ENCODE results near the gene ESRP2.

The ESRP2 gene

DNA sequence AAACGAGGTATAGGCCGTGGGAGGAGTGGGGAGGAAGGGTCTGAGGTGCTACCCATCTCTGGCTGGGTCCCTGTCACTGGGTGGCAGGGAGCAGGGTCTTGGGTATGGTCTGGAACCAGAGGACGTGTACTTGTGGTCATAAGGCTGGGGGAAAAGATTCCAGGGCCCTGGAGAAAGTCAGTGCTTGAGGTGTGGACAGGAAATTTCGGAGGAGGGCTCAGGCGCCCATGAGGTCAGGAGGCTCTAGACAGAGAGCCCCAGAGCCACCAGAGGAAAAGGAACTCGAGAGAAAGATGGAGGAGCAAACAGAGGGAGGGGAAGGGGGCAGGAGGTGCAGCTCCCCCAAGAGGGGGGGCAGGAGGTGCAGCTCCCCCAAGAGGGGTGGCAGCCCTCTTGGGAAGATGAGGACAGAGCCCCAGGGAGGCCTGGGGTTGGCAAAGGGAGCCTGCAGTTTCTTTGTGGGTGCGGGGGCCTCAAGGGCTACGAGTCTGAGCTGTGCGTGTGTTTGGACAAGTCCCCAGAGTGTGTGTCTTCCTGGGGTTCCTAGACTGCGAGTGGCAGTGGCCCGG, 27.7 kb upstream of the ESRP2 start:
- no peak for DNase-seq

DNA sequence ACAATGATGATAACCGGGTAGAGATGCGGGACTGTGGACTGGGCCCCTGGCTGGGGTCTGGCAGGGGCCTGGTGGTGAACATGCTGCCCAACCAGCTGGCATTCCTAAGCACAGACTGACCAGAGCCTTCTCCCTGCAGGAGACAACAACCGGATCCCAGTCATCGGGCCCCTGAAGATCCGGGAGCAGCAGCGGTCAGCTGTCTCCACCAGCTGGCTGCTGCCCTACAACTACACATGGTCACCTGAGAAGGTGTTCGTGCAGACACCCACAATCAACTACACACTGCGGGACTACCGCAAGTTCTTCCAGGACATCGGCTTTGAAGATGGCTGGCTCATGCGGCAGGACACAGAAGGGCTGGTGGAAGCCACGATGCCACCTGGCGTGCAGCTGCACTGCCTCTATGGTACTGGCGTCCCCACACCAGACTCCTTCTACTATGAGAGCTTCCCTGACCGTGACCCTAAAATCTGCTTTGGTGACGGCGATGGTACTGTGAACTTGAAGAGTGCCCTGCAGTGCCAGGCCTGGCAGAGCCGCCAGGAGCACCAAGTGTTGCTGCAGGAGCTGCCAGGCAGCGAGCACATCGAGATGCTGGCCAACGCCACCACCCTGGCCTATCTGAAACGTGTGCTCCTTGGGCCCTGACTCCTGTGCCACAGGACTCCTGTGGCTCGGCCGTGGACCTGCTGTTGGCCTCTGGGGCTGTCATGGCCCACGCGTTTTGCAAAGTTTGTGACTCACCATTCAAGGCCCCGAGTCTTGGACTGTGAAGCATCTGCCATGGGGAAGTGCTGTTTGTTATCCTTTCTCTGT, 23.3 kb upstream of the ESRP2 start:
- no peak for DNase-seq

DNA sequence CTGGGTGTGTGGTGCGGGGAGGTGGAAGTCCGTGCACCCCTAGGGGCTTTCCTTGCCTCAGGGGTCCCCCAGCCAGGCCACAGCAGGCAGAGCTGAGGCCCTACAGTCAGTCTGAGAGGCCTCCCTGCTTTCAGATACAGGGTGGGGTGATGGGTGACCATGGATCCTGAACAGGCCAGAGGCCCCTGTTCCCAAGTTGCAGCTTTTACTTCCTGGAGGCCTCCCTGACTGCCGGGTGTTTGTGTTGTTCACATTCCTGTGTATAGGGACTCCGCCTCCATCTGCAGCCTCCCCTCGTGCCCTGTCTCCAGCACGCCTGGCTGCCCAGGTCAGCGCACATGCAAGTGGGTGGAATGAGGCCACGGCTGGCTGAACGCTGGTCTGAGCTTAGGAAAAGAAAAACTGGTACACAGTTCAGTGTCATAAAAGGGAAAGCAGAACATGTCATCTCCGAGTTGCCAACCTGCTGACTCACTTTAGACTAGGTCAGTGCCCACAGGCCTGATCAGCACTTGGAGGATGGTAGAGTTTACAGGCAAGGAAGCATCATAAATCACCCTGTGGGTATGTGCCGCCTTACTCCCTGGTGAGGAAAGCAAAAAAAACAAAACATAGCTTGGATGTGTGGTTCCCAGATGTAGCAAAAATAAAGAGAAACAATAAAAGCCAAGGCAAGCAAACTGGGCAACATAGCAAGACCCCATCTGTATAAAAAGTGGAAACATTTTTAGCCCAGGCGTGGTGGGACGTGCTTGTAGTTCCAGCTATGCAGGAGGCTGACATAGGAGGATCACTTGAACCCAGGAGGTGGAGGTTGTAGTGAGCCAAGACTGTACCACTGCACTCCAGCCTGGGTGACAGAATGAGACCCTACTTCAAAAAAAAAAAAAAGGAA, 22.2 kb upstream of the ESRP2 start:
- no peak for DNase-seq

DNA sequence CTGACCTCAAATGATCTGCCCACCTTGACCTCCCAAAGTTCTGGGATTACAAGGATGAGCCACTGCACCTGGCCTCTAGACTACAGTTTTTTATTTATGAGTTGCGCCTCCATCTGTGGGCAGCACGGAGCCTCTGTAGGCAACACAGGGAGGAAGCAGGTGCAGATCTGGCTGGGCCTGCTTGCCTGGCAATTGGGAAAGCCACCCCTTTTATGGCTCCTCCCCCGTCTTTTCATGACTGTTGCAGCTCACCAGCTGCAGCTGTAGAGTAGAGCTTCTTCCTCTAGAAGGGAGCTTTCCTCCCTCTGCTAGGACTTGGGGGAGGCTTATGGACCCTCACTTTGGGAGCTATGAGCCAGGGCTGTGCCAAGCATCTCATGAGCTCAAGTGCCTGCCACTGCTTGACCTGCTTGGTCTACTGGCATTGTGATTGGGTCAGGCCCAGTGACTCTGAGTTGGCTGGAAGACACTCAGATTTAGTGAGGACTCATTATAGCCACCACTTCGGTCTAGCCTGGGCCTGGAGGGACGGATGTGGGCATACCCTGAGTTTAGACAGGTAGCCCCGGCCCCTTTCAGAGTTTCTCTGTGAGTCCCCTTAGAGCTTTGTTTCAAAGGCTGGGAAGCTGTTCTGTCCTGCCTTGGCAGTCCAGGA, 21.5 kb upstream of the ESRP2 start:
- no peak for DNase-seq

DNA sequence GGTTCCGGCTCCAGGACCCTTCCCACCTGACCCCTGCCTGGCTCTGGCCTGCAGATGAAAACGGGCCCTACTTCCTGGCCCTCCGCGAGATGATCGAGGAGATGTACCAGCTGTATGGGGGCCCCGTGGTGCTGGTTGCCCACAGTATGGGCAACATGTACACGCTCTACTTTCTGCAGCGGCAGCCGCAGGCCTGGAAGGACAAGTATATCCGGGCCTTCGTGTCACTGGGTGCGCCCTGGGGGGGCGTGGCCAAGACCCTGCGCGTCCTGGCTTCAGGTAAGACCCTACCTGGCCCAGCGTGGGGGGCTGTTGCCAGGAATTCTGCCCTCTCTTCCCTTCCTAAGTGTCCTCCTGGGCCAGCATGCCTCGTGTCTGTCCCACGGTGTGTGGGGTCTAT, 19.8 kb upstream of the ESRP2 start:
- DNase-seq = no peak

DNA sequence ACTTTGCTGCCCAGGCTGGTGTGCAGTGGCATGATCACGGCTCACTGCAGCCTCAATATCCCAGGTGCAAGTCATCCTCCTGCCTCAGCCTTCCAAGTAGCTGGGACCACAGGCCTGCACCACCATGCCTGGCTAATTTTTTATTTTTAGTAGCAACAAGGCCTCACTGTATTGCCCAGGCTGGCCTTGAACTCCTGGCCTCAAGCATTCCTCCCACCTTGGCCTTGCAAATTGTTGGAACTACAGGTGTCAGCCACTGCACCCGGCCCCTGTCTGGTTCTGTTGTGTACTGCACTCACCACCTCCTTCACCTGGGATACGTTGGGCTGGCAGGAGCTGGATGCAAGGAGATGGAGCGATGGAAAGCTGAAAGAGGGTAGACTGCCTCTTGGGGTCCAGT, 17.8 kb upstream of the ESRP2 start:
- no peak for DNase-seq

DNA sequence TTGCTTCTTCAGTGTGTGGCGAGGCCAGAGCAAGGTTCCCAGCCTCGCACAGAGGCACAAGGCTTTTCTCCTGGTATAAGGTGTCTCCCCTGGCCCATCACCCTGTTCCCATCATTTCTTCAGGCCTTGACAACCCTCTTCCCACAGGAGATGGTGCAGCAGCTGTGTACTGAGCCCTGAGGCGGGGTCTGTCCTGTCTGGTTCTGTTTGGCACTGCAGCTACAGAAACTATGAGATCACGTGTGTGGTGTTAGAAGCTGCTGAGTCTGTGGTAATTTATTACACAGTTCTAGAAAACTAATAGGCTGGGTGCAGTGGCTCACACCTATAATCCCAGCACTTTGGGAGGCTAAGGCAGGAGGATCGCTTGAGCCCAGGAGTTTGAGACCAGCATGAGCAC, 16.5 kb upstream of the ESRP2 start:
- no peak for DNase-seq

DNA sequence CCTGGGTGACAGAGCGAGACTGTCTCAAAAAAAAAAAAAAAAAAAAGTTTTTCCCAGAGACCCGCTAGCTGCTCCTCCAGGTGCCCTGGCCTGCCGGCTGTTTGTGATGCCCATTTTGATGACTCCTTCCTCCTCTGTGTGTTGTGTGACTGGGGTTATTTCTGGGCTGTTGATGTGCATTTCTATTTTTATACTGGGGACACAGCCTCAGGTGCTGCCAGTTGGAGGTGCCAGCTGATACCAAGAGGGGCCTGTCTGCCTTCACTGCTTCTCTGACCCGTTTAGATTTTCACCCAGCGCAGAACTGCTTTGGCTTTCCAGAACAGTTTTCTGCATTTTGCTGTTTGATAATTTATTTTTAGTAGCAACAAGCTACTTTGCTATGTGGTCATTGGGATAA, 15.9 kb upstream of the ESRP2 start:
- DNase-seq = no peak

DNA sequence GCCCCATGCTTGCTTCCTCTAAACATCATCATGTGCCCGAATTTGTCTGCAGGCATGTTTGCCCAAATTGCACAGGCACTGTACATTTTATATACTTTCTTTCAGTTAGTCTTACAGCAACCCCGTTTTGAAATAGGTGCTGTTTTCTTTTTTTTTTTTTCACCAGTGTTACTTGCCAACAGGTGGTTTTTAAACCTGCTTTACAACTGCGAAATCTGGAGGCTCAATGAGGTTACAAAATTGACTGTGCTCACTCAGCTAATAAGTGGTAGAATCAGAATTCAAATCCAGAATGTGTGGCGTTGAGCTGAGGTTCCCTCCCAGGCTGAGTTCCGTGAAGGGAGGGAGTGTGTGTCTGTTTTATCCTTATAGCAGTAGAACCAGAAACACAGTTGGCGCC, 15.0 kb upstream of the ESRP2 start:
- no peak for DNase-seq

DNA sequence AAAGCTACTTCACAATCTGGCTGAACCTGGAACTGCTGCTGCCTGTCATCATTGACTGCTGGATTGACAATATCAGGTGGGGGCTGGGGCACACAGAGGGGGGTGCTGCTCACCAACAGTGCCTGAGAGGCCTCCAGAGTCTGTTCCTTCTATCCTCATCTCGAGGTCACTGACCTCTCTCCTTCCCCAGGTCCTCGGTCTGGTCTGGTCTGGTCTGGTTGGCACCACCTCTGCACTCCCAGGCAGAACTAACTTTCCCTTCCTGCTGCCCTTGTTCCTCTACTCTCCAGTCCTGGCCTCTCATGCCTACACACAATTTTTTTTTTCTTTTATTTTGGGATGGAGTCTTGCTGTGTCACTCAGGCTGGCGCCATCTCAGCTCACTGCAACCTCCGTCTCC, 13.4 kb upstream of the ESRP2 start:
- no peak for DNase-seq

DNA sequence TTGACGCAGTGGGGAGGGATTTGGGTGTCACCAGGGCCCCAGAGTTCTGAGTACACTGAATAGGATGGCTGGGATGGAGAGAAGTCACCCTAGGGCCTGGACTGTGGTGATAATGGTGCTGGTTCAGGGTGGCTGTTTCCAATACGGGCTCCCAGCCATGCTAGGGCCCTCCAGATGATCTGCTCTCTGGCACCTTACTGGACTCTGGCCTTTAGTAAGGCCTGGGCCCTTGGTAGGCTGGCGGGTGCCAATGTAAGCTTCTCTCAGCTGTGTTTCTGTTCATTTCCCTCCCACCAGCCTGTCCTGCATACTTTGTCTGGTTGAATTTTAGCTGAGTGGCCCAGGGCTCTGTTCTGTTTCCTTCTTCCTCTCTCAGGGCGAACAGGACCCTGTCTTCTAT, 12.0 kb upstream of the ESRP2 start:
- DNase-seq = no peak

DNA sequence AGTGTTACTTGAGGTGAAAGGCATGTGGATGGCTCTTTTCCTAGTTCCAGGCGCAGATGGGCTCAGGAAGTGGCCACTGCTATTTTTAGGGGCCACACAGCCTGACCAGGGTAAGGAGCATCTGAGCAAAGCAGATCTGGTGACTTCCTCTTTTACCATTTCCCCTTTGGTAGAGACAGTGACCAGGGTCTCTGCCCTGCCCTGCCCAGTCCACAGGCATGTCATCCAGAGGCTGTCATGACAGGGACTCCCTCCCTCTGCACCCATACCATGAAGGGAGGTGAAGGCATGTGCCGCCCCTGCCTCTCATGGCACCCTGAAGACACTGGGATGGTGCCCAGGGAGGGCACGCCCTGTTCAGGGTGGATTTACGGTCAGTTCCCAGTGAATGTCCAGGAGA, 11.5 kb upstream of the ESRP2 start:
- no peak for DNase-seq

DNA sequence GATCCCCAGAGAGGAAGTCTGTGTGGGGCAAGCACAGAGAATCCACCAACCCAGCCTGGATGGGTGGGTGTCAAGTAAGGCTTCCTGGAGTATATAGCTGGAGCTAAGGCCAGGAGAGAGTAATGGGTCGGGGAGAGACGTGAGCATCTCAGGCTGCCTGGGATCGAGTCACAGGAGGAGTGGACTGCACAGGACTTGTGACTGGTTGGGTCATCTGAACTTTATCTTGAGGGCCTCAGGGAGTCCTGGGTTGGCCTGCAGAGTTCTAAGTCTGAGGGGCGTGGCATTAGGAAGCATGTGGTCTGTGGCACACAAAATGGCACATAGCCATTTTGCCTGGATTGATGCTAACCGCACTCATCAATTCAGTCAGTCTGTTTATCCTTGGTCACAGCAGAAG, 10.7 kb upstream of the ESRP2 start:
- DNase-seq = no peak

DNA sequence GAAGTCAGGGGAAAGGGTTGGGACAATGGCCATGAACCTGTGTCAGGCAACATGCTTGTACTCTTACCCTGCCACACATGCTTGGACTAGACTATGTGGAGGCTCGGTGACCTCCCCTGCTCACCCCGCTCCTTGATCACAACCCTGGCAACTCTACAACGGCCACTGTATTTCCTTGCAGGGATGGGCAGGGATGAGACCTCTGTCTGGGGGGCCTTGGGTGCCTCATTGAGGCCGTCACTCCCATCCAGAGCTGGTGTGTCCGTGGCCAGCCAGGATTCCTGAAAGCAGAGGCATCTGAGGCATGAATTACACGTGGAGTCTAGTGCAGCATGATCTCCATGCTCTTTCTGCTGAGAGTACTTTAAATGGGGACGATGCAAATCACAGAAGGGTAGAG, 10.2 kb upstream of the ESRP2 start:
- DNase-seq = no peak

DNA sequence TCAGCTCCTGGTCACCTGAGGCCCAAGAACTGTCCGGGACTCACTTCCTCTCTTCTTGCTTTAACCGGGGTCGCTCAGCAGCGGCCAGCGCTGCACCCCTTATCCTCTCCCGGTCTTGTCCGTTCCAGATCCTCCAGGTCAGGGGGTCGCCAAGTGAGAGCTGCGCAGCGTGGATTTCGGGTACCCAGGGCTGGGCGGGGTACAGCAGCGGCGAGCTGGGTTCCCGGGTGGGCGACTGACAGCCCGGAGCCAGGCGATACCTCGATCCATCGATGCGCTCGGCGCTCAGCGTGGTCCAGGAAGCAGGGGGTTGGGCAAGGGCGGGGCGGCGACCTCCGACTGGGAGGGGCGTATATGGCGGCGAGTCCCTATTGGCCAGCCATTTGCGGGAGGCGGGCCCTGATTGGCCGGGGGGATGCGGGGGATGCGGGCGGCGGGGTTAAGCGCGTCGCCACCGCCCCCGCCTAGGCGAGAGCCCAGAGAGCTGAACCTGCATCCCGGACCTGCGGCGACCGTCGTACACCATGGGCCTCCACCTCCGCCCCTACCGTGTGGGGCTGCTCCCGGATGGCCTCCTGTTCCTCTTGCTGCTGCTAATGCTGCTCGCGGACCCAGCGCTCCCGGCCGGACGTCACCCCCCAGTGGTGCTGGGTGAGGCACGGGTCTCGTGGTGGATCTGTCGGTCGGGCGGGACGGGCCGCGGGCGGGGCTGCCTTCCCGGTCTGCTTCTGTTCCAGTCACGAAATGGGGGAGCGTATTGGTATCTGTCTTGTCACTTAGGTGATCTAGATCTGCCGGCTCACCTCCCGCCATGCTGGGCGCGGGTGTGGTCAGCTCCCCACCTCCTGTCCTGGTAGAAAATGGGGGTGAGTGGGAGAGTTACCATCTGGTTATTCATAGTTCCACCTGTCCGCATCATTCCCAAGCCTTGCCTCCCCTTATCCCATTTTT, 9.3 kb upstream of the ESRP2 start, which contains the start of gene PLA2G15:
TSS of gene PLA2G15 (plus strand) at position 471 of the 951 bp plus-strand sequence. CDS start at position 525, 54 bp downstream.
- DNase-seq = peak; percentile 89

DNA sequence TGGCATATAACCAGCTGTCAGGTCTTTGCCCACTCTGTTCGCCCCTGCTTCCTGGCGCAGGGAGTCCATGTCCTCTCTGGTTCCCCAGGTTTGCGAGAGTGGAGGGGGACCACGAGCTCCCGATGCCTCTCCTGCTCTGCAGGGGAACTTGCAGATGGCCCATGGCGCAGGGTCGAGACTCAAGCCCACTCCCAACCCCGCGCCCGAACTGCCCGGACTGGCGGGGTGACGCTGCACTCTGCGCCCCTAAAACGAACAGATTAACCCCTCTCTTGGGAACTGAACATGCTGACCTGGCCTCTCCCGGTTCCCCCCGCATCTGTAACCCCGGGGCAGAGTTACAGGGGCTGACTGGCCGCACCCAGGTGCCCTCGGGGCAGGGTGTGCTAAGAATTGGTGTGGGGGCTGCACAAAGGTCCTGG, 8.6 kb upstream of the ESRP2 start:
- DNase-seq = no peak

DNA sequence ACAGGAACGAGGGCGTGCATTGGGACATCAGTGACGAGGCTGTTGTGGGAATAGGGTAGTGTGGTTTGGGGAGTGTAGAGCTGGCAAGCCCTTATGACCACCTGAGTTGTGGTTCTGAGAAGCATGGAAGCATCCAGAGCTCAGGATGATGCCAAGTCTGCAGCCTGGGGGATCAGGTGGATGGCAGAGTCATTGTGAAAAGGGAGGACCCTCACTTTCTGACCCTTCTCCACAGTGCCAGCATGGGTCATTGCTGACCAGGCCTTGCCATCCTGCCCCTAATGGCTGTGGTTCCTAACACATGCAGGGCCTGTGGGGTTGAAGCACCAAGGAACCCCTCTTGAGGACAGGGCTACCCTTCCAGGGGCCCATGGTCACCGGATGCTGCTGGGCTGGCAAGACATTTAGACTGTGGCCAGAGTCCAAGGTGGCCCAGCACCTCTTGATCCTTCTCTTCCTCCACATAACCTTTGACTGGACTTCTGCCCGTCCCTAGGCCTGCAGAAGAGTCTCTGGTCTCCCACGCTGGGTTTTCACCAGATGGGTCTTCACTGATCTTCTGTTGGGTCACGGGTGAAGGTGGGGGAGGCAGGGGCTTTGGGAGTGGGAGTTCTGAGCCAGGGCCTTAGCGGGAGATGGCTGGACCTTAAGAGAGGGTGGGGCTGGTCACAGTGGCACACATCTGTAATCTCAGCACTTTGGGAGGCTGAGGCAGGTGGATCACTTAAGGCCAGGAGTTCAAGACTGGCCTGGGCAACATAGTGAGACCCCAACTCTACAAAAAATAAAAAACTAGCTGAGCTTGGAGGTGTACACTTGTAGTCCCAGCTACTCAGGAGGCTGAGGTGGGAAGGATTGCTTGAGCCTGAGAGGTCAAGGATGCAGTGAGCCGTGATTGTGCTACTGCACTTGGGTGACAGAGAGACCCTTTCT, 7.3 kb upstream of the ESRP2 start:
- no peak for DNase-seq

DNA sequence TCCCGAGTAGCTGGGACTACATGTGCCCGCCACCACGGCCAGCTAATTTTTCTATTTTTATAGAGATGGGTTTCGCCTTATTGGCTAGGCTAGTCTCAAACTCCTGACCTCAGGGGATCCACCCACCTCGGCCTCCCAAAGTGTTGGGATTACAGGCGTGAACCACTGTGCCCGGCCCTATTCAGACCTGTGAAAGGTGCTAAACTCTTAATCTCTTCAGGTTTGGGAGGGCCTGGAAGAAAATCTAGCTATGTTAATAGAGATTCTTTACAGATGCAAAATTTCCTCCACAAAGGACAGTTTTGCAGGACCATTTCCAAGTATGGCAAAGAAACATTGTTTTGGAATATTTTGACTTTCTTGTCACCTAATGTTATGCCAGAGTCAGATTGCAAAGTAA, 6.2 kb upstream of the ESRP2 start:
- no peak for DNase-seq

DNA sequence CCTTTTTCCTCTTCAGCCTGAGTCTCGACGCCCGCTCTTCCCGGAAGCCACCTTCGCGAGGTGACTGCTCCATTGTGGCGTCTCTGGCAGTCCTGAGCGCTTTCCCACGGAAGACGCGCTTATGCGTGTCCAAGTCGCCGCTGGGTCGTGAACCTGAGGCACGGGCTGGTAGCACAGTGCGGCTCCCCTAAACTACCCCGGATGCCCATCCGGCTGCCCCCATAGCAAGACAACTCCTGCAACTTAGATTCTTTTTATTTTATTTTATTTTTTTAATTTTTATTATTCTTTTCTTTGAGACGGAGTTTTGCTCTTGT, 2.1 kb upstream of the ESRP2 start:
- no peak for DNase-seq

DNA sequence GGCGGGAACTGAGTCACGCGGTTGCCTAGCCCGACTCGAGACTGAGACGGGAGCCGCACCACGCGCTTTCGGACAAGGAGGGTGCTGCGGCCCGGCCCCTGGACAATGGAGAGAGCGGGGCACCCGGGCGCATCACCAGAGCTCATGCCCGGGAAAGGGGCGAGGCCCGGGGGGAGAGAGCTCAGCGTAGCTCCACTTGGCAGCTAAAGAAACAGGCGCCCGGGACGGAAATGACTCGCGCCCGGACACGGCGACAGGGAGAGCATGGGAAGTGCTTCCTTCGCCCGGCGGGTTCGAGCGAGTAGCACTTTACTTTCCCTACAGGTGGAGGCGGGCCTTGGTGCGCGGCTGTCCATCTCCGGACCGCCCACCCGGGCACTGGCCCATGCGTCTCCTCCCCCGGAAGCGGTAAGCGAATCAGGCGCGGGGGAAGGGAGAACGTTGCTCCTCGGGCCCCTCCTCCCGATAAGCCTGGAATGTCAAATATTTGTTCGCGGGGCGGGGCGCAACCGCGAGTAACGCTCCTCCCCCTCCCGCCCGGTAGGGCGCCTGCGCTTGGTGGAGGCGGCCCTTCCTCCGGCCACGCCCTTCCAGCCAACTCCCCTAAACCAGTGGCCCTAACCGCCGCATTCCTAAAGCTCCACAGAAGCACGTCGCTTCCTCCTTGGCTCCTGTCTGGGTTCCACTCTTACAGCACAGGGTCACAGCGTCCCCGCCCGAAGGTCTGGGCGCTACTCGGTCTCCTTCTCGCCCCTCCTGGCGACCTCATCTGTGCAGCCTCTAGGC, 1.5 kb upstream of the ESRP2 start:
- peak; percentile 95 for DNase-seq

All from NCI-H2171 (cell line).